Stimulated activated naive CD8-positive, alpha-beta T cell treated with anti-CD3 and anti-CD28 coated beads, Interleukin-15, Interleukin-2, amounts not matched to agents 100 ng/mL and 50 ng/mL, for 24 hours (primary cell): ENCODE measurements around the gene NOLC1.
A peak's percentile ranks its signal among the peaks of the same experiment; 100 is the strongest.
"Not testable (repeated sequence)": the region's sequence is repeated elsewhere in the genome, so short reads cannot be mapped to it uniquely, and the experiment has no call there.

Source experiments
- H3K27ac Mint-ChIP-seq: one replicate; pipeline ENCODE4 v1.8.0; 2021; ENCODE audit warnings: mild to moderate bottlenecking, mixed read lengths
- H3K27me3 Mint-ChIP-seq: one replicate; pipeline ENCODE4 v1.8.0; 2021; ENCODE audit warnings: mixed read lengths
- H3K36me3 Mint-ChIP-seq: one replicate; pipeline ENCODE4 v1.8.0; 2021; ENCODE audit warnings: low read depth, mixed read lengths
- H3K4me1 Mint-ChIP-seq: one replicate; pipeline ENCODE4 v1.8.0; 2021; ENCODE audit warnings: low read depth, mixed read lengths
- H3K4me3 Mint-ChIP-seq: one replicate; pipeline ENCODE4 v1.8.0; 2021; ENCODE audit warnings: mild to moderate bottlenecking, mixed read lengths
- H3K9me3 Mint-ChIP-seq: one replicate; pipeline ENCODE4 v1.8.0; 2021; ENCODE audit warnings: mixed read lengths

NOLC1 gene

GRCh38 chr10:102159051-102159597 is 6.9 kb downstream of the NOLC1 start:
- H3K27ac Mint-ChIP-seq: peak overlapping the region; percentile 55
- no peak overlapping the region for H3K4me3 Mint-ChIP-seq
- peaks cover 99% of the 10 kb centered on the region for H3K36me3 Mint-ChIP-seq
- peaks cover 47% of the 10 kb centered on the region for H3K4me1 Mint-ChIP-seq
- H3K27me3 Mint-ChIP-seq: no peaks in the 10 kb centered on the region
- no peaks in the 10 kb centered on the region for H3K9me3 Mint-ChIP-seq

GRCh38 chr10:102159831-102160230 is 7.6 kb downstream of the NOLC1 start:
- no peak overlapping the region for H3K27ac Mint-ChIP-seq
- H3K27me3 Mint-ChIP-seq: no peaks in the 10 kb centered on the region
- peaks cover 40% of the 10 kb centered on the region for H3K4me1 Mint-ChIP-seq
- no peak overlapping the region for H3K4me3 Mint-ChIP-seq
- H3K9me3 Mint-ChIP-seq: no peaks in the 10 kb centered on the region
- peaks cover 93% of the 10 kb centered on the region for H3K36me3 Mint-ChIP-seq

GRCh38 chr10:102163342-102163989 is 11.3 kb downstream of the NOLC1 start:
- H3K27ac Mint-ChIP-seq: no peak overlapping the region
- H3K36me3 Mint-ChIP-seq: peaks cover 57% of the 10 kb centered on the region
- no peaks in the 10 kb centered on the region for H3K27me3 Mint-ChIP-seq
- H3K4me1 Mint-ChIP-seq: peaks cover 6% of the 10 kb centered on the region
- no peak overlapping the region for H3K4me3 Mint-ChIP-seq
- H3K9me3 Mint-ChIP-seq: no peaks in the 10 kb centered on the region

- Mint-ChIP-seq H3K27me3 (no peaks in the 10 kb centered on the region), H3K36me3 (peaks cover 14% of the 10 kb centered on the region), H3K4me3 (no peak overlapping the region), H3K4me1 (peaks cover 4% of the 10 kb centered on the region), H3K9me3 (no peaks in the 10 kb centered on the region), H3K27ac (no peak overlapping the region)
Observed at GRCh38 chr10:102167861-102168260, 15.7 kb downstream of the NOLC1 start.

DNA sequence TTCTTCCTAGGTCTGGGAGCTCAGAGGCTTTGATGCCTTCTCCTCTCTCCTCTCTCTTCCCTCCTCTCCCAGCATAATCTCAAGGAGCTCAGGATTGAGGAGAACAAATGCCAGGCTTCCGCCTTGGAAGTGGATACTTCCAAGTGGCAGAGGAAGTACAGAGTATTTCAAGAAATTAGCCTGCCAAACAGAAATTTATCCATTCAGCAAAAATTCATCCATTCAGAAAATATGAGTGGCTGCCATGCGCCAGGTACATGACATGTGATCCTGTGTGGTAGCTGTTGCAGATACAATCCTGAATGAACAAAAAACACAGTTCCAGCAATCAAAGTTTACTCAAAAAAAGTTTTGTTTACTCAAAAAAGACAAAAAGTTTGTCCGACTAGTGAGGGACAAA is 18.4 kb downstream of the NOLC1 start:
- no peaks in the 10 kb centered on the region for H3K27me3 Mint-ChIP-seq
- H3K4me3 Mint-ChIP-seq: no peak overlapping the region
- H3K4me1 Mint-ChIP-seq: peaks cover 4% of the 10 kb centered on the region
- H3K36me3 Mint-ChIP-seq: no peaks in the 10 kb centered on the region
- no peak overlapping the region for H3K27ac Mint-ChIP-seq
- no peaks in the 10 kb centered on the region for H3K9me3 Mint-ChIP-seq

DNA sequence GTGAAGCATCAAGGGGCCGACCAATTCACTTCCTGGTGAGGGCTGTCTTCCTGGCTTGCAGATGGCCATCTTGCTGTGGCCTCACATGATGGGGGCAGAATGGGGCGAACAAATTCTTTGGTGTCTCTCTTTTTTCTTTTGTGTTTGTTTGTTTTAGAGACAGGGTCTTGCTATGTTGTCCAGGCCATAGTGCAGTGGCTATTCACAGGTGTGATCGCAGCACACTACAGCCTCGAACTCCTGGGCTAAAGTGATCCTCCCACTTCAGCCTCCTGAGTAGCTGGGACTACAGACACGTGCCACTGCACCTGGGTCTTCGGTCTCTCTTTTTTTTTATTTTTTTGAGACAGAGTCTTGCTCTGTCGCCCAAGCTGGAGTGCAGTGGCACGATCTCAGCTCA is 20.1 kb downstream of the NOLC1 start:
- H3K4me3 Mint-ChIP-seq: no peak overlapping the region
- H3K27me3 Mint-ChIP-seq: peaks cover 3% of the 10 kb centered on the region
- peaks cover 4% of the 10 kb centered on the region for H3K4me1 Mint-ChIP-seq
- no peaks in the 10 kb centered on the region for H3K36me3 Mint-ChIP-seq
- no peak overlapping the region for H3K27ac Mint-ChIP-seq
- no peaks in the 10 kb centered on the region for H3K9me3 Mint-ChIP-seq

GRCh38 chr10:102175415-102175814 is 23.2 kb downstream of the NOLC1 start:
- H3K27me3 Mint-ChIP-seq: peaks cover 3% of the 10 kb centered on the region
- no peak overlapping the region for H3K27ac Mint-ChIP-seq
- H3K4me3 Mint-ChIP-seq: no peak overlapping the region

DNA sequence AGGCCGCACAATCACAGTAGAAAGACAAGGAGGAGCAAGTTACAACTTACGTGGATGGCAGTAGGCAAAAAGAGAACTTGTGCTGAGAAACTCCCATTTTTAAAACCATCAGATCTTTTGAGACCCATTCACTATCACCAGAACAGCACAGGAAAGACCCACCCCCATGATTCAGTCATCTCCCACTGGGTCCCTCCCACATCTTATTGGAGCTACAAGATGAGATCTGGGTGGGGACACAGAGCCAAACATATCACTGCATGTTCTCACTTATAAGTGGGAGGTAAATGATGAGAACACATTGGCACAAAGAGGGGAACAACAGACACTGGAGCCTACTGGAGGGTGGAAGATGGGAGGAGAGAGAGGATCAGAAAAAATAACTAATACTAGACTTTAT is 32.4 kb downstream of the NOLC1 start:
- H3K27ac Mint-ChIP-seq: no peak overlapping the region
- H3K9me3 Mint-ChIP-seq: peaks cover 4% of the 10 kb centered on the region
- H3K27me3 Mint-ChIP-seq: peaks cover 4% of the 10 kb centered on the region
- H3K36me3 Mint-ChIP-seq: no peaks in the 10 kb centered on the region
- no peak overlapping the region for H3K4me3 Mint-ChIP-seq
- H3K4me1 Mint-ChIP-seq: peaks cover 14% of the 10 kb centered on the region

More at GRCh38 chr10:102175415-102175814, 23.2 kb downstream of the NOLC1 start:
- Mint-ChIP-seq H3K36me3 (no peaks in the 10 kb centered on the region), H3K4me1 (no peaks in the 10 kb centered on the region), H3K9me3 (no peaks in the 10 kb centered on the region)

GRCh38 chr10:102185272-102185671 is 33.1 kb downstream of the NOLC1 start:
- Mint-ChIP-seq H3K27ac (no peak overlapping the region), H3K27me3 (peaks cover 4% of the 10 kb centered on the region), H3K4me3 (no peak overlapping the region), H3K36me3 (no peaks in the 10 kb centered on the region), H3K4me1 (peaks cover 15% of the 10 kb centered on the region), H3K9me3 (peaks cover 4% of the 10 kb centered on the region)

DNA sequence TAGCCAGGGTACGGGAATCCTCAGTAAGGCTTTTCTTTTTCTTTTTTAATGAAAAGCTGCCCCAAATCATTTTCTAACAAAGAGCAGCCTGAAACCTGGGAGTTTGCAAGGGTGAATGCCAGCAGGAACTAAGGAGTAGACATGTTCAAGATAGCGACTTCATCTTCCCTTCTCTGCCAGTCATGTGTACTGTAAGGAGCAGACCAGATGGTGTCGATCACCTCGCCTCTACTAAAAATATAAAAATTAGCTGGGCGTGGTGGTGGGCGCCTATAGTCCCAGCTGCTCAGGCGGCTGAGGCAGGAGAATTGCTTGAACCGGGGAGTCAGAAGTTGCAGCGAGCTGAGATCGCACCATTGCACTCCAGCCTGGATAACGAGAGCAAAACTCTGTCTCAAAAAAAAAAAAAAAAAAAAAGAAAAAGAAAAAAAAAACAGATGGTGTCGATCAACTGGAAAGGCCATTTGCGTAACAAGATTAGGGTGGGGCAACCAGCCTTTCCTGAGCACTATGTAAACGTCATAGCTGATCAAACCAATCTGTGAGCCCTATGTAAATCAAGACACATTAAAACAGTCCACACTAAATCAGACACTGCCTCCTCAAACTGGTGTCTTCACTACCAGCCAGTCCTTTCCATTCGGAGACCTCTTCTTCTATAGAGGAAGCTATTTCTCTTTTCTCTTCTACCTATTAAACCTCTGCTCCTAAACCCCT is 33.8 kb downstream of the NOLC1 start:
- H3K27ac Mint-ChIP-seq: no peak overlapping the region
- no peaks in the 10 kb centered on the region for H3K36me3 Mint-ChIP-seq

GRCh38 chr10:102188298-102188940 is 36.2 kb downstream of the NOLC1 start:
- peaks cover 14% of the 10 kb centered on the region for H3K9me3 Mint-ChIP-seq
- H3K36me3 Mint-ChIP-seq: no peaks in the 10 kb centered on the region
- peaks cover 15% of the 10 kb centered on the region for H3K4me1 Mint-ChIP-seq
- H3K27me3 Mint-ChIP-seq: no peaks in the 10 kb centered on the region
- no peak overlapping the region for H3K4me3 Mint-ChIP-seq
- no peak overlapping the region for H3K27ac Mint-ChIP-seq

More for the DNA sequence above, 33.8 kb downstream of the NOLC1 start:
- H3K27me3 Mint-ChIP-seq: peaks cover under 1% of the 10 kb centered on the region
- H3K4me1 Mint-ChIP-seq: peaks cover 15% of the 10 kb centered on the region
- H3K9me3 Mint-ChIP-seq: peaks cover 4% of the 10 kb centered on the region
- H3K4me3 Mint-ChIP-seq: no peak overlapping the region

GRCh38 chr10:102188941-102189898 is 37.0 kb downstream of the NOLC1 start:
- not testable (repeated sequence) for H3K4me3 Mint-ChIP-seq, H3K36me3 Mint-ChIP-seq, H3K27me3 Mint-ChIP-seq
- Mint-ChIP-seq H3K4me1 (peaks cover 15% of the 10 kb centered on the region), H3K9me3 (peaks cover 14% of the 10 kb centered on the region), H3K27ac (peak overlapping the region; percentile 33)

- no peak overlapping the region for H3K27ac Mint-ChIP-seq
Observed at GRCh38 chr10:102191956-102192355, 39.8 kb downstream of the NOLC1 start.

DNA sequence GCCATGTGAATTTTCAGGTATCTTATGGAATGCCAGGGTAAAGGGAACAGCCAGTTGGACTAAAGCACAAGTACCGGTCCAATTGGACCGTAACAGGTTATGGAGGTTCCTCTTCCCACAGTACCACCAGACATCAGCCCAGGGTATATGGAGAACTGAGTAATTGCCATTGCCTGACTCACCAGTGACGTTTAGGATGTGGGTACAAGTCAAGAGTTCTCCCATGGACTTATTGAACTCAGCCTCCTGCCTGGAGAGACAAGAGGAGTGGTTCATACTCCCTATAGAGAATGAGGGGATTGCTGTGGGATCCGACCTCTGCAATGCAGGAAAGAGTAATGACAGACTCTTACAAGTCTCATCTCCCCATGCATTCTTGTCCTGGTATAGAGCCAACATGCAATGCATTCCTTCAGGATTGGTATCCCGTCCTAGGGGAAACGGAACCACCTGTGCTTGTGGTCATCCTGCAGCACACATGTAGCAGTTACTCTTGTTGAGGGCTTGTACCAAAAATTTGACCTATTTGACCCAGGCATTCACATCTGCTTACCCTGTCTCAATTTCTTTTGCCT is 43.2 kb downstream of the NOLC1 start:
- Mint-ChIP-seq H3K27ac (no peak overlapping the region), H3K9me3 (peaks cover 10% of the 10 kb centered on the region), H3K36me3 (no peaks in the 10 kb centered on the region), H3K27me3 (peaks cover 5% of the 10 kb centered on the region), H3K4me1 (peaks cover 11% of the 10 kb centered on the region), H3K4me3 (no peak overlapping the region)

More at GRCh38 chr10:102191956-102192355, 39.8 kb downstream of the NOLC1 start:
- Mint-ChIP-seq H3K9me3 (peaks cover 10% of the 10 kb centered on the region), H3K4me1 (peaks cover 19% of the 10 kb centered on the region), H3K27me3 (no peaks in the 10 kb centered on the region), H3K4me3 (no peak overlapping the region), H3K36me3 (no peaks in the 10 kb centered on the region)
